GM19468 (cell line): ENCODE measurements around the gene DUSP28.

Experiments used
- ATAC-seq: cut with Tn5 transposase; IDR thresholded peaks from one replicate; pipeline ENCODE4 v1.9.1; 2021; ENCODE audit warnings: mild to moderate bottlenecking, moderate library complexity, moderate number of reproducible peaks; ENCODE audit not compliant: unreplicated experiment; ENCODE audit errors: extremely low read depth

Gene DUSP28

GRCh38 chr2:240570531-240571313 lies 10.6 kb downstream of the DUSP28 start:
- ATAC-seq, result no peak

GRCh38 chr2:240571314-240571973 lies 11.3 kb downstream of the DUSP28 start:
- no peak for ATAC-seq

- no peak for ATAC-seq
Observed at GRCh38 chr2:240572141-240573031, 12.2 kb downstream of the DUSP28 start.

DNA sequence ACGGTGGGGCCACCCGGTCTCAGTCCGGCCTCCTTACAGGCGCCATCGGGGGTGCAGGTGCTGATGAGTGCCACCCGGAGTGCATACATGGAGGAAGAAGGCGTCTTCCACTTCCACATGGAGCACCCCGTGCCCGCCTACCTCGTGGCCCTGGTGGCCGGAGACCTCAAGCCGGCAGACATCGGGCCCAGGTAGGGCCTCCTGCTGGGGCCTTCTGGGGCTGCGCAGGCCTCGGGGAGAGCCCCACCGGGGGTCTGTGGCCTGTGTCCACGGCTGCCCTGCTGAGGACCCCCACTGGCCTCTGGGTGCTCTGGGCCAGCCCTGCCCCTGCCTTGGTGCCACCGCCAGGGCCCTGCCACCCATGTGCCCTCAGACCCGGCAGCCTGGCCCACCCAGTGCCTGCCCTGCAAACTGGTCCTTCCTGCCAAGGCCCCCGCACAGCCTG lies 12.9 kb downstream of the DUSP28 start:
- no peak for ATAC-seq

GRCh38 chr2:240573516-240574385 lies 13.6 kb downstream of the DUSP28 start:
- ATAC-seq, result no peak

GRCh38 chr2:240574386-240575100 lies 14.4 kb downstream of the DUSP28 start:
- ATAC-seq, result no peak

DNA sequence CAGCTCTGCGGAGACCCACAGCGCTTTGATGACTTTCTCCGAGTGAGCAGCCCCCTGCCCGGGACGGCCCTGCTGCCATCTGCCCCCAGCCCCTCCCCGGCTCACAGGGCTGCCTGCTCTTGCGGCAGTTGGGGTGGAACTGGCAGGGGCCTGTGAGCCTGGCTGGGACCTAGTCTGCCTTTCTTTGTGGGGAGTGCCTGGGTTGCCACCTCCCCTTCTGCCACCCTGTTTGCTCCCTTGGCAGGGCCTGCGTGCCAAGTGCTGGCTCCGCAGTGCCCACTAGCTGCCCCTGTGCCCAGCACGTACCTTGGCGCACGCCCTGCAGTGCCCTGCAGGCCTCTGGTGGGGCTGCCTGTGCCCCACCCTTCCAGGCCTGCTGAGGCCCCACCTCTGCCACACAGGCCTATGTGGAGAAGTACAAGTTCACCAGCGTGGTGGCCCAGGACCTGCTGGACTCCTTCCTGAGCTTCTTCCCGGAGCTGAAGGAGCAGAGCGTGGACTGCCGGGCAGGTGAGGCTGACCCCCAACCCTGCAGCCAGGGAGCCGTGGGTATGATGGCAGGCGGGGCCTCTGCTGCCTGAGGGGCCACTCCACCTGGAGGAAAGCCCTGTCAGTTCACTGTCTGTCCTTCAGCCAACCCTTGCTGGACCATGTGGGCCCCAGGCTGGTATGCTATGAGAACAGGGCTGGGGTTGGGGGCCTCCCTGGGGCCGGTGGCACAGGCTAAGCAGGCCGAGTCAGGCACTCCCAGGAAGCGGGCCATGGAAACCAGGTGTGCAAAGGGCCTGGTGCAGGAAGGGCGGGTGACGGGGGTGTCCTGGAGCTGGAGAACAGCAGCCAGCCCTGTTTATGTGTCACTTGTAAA lies 15.2 kb downstream of the DUSP28 start:
- no peak for ATAC-seq

DNA sequence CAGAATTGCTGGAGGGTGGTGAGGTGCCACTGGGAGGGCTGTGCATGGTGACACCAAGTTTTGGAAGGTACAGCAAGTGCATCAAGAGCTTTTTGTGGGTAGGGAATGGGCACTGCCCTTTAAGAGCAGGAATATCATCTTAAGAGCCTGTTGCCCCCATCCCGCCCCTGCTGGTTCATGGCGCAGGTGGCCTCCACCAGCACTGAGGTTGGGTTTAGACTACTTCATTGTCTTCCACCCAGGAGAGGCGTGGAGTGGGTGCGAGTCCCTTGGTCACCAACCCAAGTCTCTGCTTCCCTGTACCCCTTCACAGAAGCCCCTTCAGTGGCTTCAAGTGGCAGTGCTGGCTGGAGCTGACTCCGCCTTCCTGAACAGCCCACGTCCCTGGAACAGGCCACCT lies 15.9 kb downstream of the DUSP28 start:
- no peak for ATAC-seq

- ATAC-seq, result no peak
Observed at GRCh38 chr2:240576436-240577205, 16.5 kb downstream of the DUSP28 start.

DNA sequence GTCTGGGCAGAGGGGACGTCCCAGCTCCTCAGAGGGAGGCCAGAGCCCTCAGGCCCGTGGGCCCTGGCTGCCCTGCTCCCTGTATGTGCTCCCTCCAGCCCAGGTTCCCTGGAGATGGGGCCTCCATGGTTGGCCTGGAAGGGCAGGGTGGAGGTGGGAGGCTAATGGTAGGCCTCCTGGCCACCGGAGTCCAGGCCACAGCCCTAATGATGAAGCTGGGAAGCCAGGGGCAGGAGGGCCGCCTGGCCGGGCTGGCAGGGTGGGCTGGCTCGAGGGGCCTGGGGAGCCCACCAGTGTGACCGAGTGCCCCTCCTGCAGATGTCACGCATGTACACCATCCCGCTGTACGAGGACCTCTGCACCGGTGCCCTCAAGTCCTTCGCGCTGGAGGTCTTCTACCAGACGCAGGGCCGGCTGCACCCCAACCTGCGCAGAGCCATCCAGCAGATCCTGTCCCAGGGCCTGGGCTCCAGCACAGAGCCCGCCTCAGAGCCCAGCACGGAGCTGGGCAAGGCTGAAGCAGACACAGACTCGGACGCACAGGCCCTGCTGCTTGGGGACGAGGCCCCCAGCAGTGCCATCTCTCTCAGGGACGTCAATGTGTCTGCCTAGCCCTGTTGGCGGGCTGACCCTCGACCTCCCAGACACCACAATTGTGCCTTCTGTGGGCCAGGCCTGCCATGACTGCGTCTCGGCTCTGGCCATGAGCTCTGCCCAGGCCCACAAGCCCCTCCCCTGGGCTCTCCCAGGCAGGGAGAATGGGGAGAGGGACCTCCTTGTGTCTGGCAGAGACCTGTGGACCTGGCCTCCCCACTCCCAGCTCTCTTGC lies 17.3 kb downstream of the DUSP28 start:
- ATAC-seq, result no peak

GRCh38 chr2:240578110-240578450 lies 17.9 kb downstream of the DUSP28 start:
- ATAC-seq, result no peak

DNA sequence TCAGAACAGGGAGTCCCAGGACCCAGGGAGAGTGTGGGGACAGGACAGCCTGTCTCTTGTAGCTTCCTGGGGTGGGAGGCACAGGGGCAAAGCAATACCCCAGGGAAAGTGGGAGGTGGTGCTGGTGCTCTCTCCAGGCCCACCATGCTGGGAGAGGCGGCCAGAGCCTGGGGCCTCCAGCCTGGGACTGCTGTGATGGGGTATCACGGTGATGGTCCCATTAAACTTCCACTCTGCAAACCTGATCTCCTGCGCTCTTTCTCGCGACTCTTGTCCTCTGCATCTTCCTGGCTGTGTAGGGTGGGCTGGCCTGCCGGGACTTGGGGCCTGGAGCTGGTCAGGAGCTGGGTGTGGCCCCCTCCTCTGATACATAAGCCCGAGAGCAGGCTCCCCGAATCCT lies 18.3 kb downstream of the DUSP28 start:
- ATAC-seq, result no peak

DNA sequence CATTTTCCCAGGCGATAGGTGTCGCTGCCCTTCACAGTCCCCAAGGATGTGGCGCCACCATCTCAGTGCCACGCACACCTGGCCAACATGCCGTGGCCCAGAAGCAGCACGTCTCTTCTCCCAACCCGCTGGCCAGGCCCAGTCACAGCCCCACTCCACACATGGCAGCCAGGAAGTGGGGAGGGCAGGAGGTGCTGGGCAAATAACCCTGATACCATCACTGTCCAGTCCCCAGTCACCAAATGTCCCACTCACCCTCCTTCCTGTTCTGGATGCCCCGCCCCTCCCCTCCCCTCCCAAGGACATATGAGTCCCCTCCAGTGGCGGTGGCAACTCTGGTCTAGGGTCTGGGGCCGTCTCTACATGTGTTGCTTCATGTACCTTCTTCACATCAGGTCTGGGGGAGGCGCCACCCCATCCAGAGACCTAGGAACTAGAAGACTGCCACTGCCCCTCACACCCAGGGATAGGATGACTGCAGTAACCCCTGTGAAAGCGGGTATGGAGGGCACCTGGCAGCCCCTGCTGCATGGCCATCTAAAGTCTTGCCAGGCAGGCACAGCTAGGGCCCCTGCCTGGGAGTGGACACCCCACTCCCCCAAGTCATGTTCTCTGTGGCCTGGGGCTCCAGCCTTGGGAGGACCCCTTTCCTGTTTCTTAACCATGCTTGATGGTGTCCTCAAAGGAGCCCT lies 19.1 kb downstream of the DUSP28 start:
- no peak for ATAC-seq

DNA sequence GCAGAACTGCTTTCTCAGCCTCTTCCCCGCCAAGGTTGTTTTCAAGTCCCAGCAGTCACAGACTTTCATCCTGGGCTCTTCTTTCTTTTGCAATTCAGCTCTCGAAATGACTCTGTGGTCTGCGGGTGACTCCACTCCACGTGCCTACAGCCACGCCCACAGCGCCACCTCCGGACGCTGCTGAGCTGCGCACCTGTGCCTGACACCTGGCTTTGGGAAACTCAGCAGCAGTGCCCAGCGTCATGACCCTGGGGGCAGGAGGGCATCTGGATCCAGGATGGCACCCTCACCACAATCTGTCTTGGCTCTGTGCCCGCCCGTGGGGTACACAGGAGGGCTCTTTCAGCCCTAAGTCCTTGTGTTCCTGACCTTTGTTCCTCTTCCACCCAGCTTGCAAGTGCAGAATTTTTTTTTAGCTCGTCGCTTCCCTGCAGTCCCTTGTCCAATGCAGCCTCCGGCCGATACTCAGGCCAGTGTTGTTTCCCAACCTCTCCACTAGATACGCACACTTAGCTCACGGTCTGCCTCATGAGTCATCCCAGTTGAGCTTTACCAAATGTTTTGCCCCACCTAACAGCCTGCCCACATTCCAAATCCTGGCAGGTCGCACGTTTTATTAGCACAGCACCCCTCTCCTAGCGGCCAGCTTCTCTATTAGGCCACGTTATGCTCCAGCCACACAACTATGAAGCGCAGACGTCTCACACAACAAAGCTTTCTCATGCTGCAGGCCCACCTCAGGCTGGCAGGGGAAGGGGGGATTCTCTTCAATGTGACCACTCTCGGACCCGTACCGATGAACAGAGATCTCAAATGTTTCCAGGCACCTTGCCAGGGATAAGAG lies 19.8 kb downstream of the DUSP28 start:
- ATAC-seq, result no peak

DNA sequence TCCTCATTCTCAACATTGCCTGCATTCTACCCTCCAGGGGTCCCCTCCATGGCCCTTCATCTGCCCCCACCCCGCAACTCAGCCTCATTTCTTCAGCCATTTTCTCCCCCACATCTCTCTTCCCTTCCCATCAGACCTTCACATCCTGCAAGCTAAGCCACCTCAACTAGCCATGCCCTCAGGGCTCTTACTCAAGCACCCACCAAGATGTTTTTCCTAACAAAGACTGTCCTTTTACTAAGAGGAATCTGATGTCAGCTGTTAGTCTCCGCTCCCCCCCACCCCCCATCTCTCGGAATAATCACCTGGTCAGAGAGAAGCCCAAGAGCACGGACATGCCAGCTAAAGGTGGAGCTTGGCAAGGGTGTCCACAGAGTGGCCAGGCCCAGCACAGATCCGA lies 21.7 kb downstream of the DUSP28 start:
- ATAC-seq, result no peak
